GM10266 (cell line): Measurements from ENCODE around the gene NOP10.

ENCODE experiments used
- DNase-seq: peaks from one replicate; pipeline ENCODE4 v3.0.0; 2012; ENCODE audit errors: extremely low spot score
- TF ChIP-seq, protein P1 (sequence below): IDR thresholded peaks from 2 replicates; pipeline ENCODE4 v1.5.1; 2012; ENCODE audit warnings: mild to moderate bottlenecking, low read depth; ENCODE audit not compliant: control insufficient read depth, insufficient read depth; ENCODE audit errors: missing control alignments

NOP10 gene

DNA sequence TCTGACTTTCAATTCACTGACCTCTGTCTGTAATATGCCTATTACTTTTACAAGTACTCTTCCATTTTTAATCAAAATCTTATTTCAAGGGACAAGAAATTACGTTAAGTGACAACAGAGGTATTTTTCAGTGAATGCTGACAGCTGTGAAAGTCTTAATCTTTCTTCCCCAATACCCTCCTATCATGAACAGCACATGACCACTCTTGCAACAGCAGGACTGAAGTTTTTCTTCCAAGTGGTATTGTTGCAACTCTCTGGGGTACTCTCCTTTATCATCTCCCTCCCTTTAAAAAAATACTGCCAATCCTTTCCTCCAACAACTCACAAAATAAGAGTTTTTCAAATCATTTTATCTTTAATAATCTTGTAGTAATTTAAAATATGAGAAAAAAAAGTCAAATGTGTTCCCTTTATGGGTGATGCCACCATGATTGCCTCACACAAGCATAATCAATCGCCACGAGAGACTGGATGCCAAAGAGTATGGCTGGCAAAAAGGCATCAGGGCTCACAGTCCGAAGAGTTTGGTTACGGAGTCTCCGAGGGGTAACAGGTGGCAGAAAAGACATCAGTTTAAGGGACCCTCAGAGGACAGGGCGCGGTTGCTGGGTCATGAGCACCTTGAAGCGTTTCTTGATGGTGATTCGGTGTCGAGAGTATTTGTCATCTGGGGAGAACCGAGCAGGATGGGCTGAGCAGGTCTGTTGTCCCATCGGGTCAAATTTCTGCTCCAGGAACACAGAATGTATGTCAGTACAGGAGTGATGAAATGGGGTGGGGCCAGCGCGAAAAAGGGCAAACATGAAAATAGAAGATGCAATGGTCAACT is 1.3 kb downstream of the NOP10 start:
- DNase-seq, result no peak

DNA sequence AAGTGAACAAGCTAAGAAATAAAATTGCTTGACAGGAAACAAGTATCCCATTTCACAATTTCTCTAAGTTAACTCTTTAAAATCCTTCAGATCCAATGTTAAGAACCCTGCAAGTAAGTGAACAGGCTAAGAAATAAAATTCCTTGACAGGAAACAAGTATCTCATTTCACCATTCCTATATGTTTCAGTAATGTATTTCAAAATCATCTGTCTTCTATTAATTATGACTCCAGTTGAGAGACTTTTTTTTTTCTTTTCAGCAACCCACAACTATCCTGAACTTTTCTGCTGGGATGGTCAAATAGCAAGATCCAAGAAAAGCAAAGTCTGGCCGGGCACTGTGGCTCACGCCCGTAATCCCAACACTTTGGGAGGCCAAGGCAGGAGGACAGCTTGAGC is 3.0 kb downstream of the NOP10 start:
- no peak for DNase-seq
- TF ChIP-seq, protein P1, sequence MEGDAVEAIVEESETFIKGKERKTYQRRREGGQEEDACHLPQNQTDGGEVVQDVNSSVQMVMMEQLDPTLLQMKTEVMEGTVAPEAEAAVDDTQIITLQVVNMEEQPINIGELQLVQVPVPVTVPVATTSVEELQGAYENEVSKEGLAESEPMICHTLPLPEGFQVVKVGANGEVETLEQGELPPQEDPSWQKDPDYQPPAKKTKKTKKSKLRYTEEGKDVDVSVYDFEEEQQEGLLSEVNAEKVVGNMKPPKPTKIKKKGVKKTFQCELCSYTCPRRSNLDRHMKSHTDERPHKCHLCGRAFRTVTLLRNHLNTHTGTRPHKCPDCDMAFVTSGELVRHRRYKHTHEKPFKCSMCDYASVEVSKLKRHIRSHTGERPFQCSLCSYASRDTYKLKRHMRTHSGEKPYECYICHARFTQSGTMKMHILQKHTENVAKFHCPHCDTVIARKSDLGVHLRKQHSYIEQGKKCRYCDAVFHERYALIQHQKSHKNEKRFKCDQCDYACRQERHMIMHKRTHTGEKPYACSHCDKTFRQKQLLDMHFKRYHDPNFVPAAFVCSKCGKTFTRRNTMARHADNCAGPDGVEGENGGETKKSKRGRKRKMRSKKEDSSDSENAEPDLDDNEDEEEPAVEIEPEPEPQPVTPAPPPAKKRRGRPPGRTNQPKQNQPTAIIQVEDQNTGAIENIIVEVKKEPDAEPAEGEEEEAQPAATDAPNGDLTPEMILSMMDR, result no peak

More for the DNA sequence above, 1.3 kb downstream of the NOP10 start:
- TF ChIP-seq, protein P1, result no peak

DNA sequence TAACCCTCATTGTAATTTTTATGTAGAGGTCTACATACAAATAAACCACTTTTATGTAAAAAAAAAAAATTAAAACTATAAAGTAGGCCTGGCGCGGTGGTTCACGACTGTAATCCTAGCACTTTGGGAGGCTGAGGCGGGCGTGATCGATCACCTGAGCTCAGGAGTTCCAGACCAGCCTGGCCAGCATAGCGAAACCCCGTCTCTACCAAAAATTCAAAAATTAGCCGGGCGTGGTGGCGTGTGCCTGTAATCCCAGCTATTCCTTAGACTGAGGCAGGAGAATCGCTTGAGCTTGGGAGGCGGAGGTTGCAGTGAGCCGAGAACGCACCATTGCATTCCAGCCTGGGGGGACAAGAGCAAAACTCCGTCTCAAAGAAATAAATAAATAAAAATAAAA is 4.6 kb downstream of the NOP10 start:
- TF ChIP-seq, protein P1, result no peak
- DNase-seq, result no peak

DNA sequence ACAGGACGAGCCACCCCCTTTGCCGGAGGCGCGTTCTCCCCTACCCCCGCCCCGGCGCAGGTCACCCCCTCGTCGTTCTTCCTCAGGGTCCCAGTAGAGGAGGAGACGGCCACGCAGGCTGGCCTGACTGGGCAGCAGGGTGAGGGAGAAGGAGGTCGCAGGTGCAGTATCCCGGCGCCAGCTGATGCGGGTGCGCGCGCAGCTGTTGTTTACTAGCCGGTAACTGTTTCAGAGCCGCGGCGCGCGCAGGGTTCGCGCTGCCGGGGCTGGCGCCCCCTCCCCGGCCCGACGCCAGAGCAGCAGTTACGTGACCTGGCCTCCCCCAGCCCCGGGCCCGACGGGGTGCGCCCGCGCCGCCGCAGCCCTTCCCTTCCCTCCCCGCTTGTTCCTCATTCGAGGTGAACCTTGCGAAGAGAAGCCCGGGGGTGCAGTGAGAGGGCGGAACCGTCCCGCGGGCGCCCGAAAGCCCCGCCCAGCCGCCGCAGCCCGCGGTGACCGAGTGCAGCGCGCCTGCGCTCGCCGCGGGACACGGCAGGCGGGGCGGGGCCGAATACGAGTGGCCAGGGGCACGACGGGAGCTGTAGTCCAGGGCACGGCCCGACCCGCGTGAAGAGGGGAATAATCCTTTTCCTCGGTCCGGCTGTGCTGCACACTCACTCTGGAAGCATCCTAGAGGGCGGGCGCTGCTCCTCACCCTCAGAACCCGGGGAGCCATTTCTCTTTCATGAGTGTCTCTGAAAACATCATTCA is 5.2 kb downstream of the NOP10 start, which contains the start of gene SLC12A6:
TSS of gene SLC12A6 (minus strand) at position 225 of the 750 bp plus-strand sequence. CDS start 1,101 bp downstream, outside the sequence.
- peak; percentile 90 for DNase-seq
- TF ChIP-seq, protein P1, result peak; percentile 1

DNA sequence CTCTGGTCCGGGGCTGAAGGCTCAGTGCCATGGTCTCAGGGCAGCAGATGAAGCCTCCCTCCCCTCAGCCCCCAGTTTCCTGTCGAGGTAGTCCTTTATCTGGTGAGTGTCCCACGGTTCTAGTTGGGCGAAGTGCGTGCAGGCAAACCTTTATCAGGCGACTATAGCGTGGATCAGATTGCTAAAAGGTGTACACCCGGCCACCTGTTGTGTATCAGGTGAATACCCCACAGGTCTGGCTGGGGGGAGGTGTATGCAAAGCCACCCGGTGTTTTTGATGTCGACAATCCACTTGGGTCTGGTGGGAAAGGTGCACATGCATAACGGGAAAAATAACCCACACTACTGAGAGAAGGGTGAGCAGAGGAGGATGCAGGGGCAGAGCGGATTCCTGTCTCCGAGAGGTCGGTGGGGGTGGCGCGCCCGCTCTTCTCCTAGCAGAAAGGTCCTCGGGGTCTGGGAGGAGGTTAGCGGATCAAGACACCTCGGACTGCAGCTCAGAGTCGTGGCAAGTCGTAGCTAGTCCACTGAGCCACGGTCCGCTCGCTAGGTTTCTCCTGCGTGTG is 5.9 kb downstream of the NOP10 start:
- TF ChIP-seq, protein P1, result no peak
- DNase-seq, result no peak

DNA sequence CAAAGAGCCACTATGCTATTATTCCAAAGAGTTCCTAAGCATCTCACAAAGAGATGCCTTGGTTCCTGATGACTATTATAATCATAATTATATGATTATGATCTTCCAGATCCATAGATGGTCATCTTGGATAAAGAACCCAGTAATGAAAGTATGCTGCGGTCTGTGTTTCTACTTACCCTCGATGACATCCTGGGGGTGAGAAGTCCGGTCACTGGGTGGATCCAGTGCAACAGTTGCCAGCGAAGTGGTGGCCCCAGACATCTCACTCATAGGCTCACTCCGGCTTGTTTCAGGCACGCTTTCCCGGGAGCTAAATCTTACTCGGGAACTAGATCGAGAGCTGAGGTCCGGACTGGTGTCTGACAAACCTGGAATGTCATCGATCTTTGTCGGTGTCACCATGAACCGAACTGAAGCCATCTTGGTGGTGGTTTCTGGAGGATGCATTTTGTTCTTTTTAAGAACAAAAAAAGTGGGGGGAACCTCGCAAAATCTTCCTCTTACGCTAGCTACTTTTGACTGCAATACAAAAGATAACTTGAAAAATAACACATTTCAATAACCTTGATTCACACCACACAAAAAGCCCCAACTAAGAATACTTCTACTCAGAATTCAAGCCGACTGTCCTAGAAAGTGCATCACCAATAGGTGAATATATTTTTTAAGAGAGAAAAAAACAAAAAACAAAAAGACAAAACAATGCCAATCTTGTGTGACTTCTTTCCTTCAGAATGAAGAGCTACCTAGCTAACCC is 6.5 kb downstream of the NOP10 start:
- TF ChIP-seq, protein P1, result no peak
- no peak for DNase-seq
